ENCODE measurements around the gene SIGLEC11.
"Not testable (repeated sequence)": the region's sequence is repeated elsewhere in the genome, so short reads cannot be mapped to it uniquely, and the experiment has no call there.

Gene SIGLEC11

DNA sequence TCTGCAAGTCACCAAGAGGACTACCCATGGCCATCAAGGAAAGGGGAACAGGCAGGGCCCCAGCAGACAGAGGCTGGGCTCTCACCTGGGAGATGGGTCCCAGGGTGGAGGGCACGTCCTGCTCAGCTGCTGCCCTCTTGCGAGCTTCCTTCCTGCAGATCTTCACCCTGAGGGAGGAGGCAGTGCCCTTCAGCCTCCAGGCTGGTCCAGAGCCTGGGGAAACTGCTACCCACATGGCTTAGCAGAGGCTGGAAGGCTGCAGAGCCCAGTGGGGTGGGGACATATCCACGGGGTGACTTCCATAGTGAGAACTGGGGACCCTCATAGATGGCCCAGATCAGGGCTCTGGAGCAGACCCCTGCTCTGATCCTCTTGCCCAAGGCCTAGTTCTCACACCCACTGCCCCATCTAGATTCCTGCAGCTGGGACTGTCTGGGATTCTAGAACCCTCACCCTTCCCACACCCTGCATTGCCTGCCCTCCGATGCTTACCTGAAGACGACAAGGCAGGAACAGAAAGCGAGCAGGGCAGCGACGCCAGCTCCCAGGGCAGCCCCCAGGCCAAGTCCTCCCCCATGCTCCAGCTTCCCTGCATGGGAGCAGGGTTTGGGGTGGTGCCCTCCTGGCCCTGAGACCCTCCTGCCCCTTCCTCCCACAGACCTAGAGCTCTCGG, 9.0 kb downstream of the SIGLEC11 start:
- TF ChIP-seq GATA1 (IDR thresholded peaks at IDR 0.05; ENCODE audit: low read depth, low read length): no peak
- no peak for TF ChIP-seq POLR2A (IDR thresholded peaks at IDR 0.05; ENCODE audit: low read length)
- no peak for DNase-seq

DNA sequence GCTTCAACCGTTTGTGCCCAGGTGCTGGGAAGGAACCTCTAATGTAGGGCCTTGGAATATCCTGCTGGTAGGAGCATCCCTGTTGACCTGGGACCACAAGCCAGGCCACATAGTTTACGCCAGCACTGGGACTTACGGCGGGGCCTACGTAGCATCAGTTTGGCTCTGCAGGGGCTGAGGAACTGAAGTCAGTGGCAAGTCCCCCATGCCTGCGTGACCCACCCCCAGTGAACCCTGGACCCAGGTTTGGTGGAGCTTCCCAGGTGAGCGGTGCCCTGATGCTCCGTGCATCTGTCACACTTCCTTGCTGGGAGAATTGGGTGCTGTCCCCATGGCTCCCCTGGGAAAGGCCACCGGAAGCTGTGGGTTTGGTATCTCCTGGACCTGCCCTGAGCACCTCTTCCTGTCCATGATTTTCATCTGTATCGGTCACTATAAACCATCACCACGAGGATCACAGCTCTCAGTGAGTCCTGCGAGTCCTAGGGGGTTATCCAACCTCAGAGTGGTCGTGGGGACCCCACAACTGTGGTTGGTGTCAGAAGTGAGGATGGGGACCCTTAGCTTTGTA, 9.9 kb downstream of the SIGLEC11 start:
- no peak for DNase-seq
- TF ChIP-seq GATA1 (IDR thresholded peaks at IDR 0.05; ENCODE audit: low read depth, low read length): no peak

DNA sequence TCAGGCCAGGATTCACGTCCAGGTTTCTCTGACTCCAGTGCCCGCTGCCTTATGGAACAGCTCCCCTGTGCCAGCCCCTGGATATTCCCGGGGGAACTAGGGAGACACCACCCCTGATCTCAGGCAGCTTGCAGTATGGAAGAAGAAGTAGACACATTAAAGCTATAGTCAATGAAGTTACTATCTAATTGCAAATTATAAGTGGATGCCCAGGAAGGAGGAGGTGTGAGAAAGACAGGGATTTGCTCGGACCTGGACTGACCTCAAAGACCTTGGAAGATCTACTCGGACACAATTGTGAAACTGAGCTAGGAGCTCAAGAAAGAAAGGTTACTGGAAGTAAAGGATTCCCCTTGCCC, 10.4 kb downstream of the SIGLEC11 start:
- TF ChIP-seq GATA1 (IDR thresholded peaks at IDR 0.05; ENCODE audit: low read depth, low read length) (no peak), POLR2A (IDR thresholded peaks at IDR 0.05; ENCODE audit: low read length) (no peak)
- DNase-seq: no peak

DNA sequence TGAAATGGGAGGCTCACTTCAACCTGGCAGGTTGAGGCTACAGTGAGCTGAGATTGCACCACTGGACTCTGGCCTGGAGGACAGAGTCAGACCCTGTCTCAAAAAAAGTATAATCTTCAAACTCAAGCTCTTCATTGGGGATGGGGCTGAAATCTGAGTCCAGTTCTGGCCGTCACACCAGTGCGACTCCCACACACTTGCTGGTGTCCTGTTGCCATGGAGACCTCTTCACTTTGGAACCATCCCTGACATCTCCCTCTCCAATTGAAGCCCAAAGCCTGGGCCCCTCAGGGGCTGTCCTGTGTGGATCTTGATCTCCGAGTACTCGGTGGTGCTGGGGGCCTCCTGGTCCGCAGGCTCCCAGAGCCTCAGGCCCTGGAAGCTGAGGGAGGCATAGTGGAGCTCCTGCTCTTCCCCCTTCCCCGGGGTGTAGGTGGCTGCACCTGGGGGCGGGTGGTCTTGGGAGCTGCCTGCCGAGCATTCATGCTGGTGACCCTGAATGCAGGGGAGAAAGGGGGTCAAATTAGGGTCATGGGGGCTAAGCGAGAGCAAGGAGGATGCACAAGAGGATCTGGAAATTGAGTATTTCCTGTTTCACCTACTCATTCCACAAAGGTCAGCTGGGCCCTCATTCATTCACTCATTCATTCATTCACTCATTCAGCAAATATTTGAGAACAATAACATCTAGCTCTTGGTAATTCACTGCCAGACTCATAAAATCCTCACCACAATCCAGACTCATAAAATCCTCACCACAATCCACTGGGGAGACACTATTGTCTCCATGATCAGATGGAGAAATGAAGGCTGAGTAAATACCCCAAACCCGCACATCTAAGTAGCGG, 11.0 kb downstream of the SIGLEC11 start:
- no peak for DNase-seq
- TF ChIP-seq GATA1 (IDR thresholded peaks at IDR 0.05; ENCODE audit: low read depth, low read length) (no peak), POLR2A (IDR thresholded peaks at IDR 0.05; ENCODE audit: low read length) (no peak)

DNA sequence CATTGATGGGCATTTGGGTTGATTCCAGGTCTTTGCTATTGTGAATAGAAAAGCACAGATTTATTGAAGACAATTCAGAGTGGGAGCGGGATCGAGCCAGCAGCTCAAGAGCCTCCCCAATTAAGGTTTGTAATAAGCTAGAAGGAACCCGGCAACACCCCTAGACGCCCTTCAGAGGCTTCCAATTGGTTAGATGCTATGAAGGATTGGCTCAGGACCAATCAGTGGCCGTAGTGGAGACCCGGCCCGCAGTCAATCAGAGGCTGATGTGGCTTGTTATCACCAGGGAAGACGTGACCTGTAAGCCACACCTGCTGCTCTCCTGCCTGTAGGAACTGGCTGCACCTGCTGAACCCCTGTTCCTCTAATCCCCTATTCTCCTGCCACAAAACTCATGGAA, 14.6 kb downstream of the SIGLEC11 start:
- no peak for DNase-seq
- TF ChIP-seq POLR2A (IDR thresholded peaks at IDR 0.05; ENCODE audit: low read length) (no peak), GATA1 (IDR thresholded peaks at IDR 0.05; ENCODE audit: low read depth, low read length) (no peak)

DNA sequence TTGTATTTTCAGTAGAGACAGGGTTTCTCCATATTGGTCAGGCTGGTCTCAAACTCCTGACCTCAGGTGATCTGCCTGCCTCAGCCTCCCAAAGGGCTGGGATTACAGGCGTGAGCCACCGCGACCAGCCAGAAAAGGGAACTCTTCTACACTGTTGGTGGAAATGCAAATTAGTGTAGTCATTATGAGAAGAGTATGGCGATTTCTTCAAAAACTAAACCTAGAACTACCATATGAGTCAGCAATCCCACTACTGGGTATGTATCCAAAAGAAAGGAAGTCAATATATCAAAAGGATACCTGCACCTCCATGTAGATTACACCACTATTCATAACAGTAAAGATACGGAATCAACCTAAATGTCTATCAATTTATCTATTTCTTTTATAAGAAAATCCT, 16.4 kb downstream of the SIGLEC11 start:
- DNase-seq: not testable (repeated sequence)

DNA sequence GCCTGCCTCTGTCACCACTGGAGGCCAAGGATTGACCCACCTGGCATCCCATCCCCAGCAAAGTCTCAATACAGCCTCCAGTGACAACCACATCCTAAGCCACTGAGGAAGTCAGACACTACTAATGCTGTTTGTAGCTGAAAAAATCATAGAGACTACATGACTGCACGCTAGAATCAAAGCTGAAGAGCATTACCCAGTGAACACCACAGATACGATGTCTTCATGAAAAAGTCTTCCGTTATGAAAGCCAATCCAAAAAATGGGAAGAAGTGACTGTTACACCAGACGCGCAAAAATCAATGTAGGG, 20.5 kb downstream of the SIGLEC11 start:
- no peak for TF ChIP-seq GATA1 (IDR thresholded peaks at IDR 0.05; ENCODE audit: low read depth, low read length)
- no peak for TF ChIP-seq POLR2A (IDR thresholded peaks at IDR 0.05; ENCODE audit: low read length)
- no peak for DNase-seq

DNA sequence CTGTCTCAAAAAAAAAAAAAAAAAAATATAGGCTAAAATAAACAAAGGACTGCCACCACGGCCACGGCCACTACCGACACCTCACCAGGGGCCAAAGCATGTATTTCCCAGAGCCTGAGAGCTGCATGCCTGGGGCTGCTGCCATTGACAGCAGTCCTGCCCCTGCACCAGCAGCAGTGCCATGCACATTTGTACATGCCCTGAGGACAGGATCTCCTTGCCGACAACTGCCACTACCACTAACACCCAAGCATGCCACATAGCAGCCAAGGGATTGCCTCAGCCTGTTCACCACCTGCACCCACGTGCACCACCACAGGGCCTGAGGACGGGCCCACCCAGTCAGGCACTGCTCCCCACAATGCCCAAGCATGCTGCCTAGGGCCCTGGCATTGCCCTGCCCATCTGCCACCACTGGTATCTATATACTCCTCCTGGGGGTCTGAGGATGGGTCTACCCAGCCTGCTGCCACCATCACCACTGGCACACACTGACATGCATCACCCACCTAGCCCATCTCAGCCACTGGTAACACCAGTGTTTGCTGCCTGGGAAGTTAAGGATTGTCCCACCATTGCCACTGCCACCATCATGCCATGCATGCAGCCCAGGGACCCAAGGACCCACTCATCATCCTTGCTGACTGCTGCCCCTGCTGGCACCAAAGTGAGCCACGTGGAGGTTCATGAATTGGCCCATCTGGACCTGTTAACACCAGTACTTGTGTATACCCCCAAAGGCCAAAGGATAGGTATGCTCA, 21.1 kb downstream of the SIGLEC11 start:
- TF ChIP-seq GATA1 (IDR thresholded peaks at IDR 0.05; ENCODE audit: low read depth, low read length): no peak
- TF ChIP-seq POLR2A (IDR thresholded peaks at IDR 0.05; ENCODE audit: low read length): no peak

DNA sequence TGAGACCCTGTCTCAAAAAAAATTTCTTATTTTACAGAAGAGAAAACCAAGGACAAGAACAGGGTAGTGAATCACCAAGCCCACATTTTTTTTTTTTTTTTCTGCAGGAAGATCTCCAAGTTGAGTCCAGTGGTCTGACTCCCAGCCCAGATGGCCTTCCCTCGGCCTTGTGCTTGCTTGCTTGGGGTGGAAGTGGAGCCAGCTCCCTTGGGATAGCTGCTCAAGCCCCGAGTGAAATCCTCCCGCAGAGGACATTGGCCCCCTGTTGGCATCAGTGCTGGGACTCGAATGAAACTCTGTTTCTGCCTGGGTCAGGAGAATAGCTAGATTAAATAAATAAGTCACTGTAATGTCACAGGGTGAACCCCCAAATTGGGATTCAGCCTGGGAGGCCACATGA, 22.3 kb downstream of the SIGLEC11 start:
- no peak for DNase-seq
- no peak for TF ChIP-seq GATA1 (IDR thresholded peaks at IDR 0.05; ENCODE audit: low read depth, low read length)
- TF ChIP-seq POLR2A (IDR thresholded peaks at IDR 0.05; ENCODE audit: low read length): no peak

More for the DNA sequence above, 21.1 kb downstream of the SIGLEC11 start:
- no peak for DNase-seq

DNA sequence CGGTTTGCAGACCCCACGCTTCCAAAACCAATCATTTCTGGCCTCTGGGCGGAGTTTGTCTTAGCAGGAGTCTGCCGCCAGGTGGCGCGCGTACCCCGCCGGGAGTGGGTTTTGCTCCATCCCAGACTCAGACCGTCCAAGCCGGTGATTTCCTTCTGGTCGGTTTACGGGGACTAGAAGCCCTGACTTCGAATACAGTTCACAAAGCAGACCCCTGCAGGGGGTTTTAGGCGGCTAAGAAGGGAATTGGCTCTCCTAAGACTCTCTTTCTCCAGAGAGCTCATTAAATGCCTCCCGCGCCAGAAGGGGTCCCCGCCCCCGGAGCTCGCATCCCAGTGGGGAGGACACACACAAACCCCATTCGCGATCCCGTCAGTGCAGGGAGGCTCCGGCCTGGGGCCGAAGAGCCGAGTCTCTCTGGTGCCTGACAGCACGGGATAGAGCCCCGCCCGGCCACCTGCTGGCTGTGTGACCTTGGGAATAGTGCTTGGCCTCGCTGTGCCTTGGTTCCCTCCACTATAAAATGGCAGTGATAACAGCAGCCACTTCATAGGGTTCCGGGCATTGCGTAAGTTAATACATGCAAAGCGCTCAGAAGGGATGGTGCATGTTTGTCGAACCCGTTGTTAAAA, 23.1 kb downstream of the SIGLEC11 start:
- peak; percentile 74 to 86 for DNase-seq
- no peak for TF ChIP-seq GATA1 (IDR thresholded peaks at IDR 0.05; ENCODE audit: low read depth, low read length)
- TF ChIP-seq POLR2A (IDR thresholded peaks at IDR 0.05; ENCODE audit: low read length): no peak

DNA sequence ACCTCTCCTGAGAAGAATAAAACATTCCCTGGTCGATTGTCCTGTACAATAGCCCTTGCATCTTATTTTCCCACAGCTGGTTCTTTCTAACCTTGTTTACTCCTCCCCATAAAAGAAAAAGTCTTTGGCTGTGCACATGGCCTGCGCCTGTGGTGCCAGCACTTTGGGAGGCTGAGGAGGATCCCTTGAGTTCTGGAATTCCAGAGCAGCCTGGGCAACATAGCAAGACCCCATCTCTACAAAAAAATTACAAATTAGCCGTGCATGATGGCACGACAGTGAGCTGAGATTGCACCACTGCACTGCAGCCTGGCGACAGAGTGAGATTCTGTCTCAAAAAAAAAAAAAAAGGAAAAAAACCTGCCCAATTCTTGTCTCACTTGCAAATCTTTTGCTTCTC, 24.4 kb downstream of the SIGLEC11 start:
- no peak for DNase-seq

DNA sequence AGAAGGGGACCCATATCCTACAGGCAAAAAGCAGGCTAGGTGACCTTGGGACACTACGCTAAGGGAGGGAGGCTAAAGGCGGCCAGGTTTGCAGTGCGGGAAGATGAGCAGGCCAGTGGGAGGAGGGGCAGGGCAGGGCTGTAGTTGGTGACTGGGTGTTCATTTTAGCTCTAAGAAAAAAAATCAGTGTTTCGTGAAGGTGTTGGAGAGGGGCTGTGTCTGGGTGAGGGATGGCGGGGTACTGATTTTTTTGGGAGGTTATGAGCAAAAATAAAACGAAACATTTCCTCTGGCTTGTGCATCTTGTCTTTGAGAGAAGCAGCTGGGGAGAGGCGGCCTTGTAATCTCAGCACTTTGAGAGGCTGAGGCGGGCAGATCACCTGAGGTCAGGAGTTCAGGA, 27.3 kb downstream of the SIGLEC11 start:
- no peak for DNase-seq
- no peak for TF ChIP-seq POLR2A (IDR thresholded peaks at IDR 0.05; ENCODE audit: low read length)
- TF ChIP-seq GATA1 (IDR thresholded peaks at IDR 0.05; ENCODE audit: low read depth, low read length): no peak

More for the DNA sequence above, 24.4 kb downstream of the SIGLEC11 start:
- no peak for TF ChIP-seq GATA1 (IDR thresholded peaks at IDR 0.05; ENCODE audit: low read depth, low read length)

DNA sequence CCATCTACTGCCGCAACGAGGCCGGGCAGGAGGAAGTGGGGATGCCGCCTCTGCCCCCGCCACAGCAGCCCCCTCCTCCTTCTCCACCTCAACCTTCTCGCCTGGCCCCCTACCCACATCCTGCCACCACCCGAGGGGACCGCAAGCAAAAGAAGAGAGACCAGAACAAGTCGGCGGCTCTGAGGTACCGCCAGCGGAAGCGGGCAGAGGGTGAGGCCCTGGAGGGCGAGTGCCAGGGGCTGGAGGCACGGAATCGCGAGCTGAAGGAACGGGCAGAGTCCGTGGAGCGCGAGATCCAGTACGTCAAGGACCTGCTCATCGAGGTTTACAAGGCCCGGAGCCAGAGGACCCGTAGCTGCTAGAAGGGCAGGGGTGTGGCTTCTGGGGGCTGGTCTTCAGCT, 28.2 kb downstream of the SIGLEC11 start:
- no peak for DNase-seq

DNA sequence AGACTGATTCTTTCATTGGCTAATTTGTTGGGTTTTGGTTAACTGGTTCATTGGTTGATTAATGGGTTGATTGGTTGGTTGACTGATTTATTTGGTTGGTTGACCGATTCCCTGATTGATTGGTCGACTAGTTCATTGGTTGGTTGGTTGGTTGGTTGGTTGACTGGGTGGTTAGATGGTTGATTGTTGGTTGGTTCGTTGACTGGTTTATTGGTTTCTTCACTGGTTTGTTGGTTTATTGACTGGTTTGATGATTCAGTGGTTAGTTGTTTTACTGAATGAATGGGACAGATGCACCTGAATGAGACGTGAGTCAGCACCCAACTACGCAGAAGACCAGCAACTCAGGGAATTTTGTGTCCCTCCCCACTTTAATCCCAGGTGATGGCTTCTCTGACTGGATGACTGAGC, 28.9 kb downstream of the SIGLEC11 start:
- no peak for DNase-seq
- TF ChIP-seq GATA1 (IDR thresholded peaks at IDR 0.05; ENCODE audit: low read depth, low read length) (no peak), POLR2A (IDR thresholded peaks at IDR 0.05; ENCODE audit: low read length) (no peak)

More for the DNA sequence above, 28.2 kb downstream of the SIGLEC11 start:
- TF ChIP-seq POLR2A (IDR thresholded peaks at IDR 0.05; ENCODE audit: low read length): no peak
- no peak for TF ChIP-seq GATA1 (IDR thresholded peaks at IDR 0.05; ENCODE audit: low read depth, low read length)
